GM21528 (cell line): ENCODE data around the gene FBXO31.

Experiments used
- ATAC-seq: cut with Tn5 transposase; IDR thresholded peaks from one replicate; pipeline ENCODE4 v1.9.1; 2021; ENCODE audit warnings: mild to moderate bottlenecking, moderate library complexity; ENCODE audit not compliant: unreplicated experiment, low FRiP score

Gene FBXO31

DNA sequence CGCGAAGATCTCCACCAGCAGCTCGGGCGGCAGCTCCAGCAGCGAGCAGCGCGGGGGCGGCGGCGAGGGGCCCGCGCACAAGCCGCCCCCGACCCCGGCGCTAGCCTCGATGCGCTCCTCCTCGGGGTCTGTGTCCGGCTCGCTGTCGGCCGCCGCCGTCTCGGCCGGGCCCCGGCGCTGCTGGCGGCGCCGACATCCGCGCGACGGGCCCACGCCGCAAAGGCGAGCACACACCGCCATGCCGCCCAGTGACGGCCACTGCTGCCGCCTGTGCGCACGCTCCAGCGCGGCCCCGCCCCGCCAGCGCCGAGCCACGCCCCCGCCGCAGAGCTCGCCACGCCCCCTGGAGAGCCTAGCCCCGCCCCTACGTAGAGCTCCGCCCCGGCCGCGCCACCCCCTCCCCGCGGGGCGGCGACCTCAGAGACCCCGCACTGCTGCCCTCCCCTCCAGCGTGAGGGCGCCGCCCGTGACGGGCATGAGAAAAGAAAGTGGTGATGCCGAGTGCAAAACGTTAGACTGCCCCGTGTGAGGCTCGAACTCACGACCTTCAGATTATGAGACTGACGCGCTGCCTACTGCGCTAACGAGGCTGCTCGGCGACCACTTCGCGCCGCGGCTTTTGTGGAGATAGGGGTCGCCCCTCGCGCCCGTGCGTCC is at the start of gene FBXO31:
Gene FBXO31 (minus strand): TSS at position 272 of the 657 bp plus-strand sequence. CDS start 32 bp downstream, at position 240.
- ATAC-seq: peak; percentile 50

DNA sequence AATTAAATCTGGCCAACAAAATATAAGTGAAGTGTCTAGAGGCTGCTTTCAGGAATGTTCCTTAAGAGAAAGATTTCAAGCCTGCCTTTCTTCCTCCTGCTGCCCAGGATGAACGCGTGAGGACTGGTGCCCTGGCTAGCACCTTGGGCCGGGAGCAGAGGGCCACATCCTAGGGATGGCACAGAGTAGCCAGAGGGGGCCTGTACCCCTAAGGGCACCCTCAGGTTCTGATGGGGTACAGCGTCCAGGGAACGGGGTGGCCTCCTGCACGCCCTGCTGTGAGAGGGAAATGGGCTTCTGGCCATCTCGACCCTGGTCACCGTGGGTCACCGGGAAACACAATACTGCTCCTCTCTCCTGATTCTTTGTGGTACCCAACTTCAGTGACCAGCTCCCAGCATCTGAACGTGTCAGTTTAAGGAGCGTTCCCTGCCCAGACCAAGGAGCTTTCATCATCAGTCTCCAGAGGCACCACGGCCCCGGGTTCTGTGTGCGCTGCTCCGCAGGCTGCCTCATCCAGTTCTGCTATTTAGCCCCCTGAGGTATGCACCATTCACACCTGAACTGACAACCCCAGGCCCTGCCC is 48.8 kb upstream of the FBXO31 start:
- no peak for ATAC-seq

- ATAC-seq: no peak
These were observed 48.4 kb upstream of the FBXO31 start for GRCh38 chr16:87431926-87432325.

- no peak for ATAC-seq
These were observed 43.0 kb upstream of the FBXO31 start for GRCh38 chr16:87426423-87427215.

GRCh38 chr16:87425941-87426340 is 42.4 kb upstream of the FBXO31 start:
- ATAC-seq: no peak

- no peak for ATAC-seq
These were observed 40.7 kb upstream of the FBXO31 start for GRCh38 chr16:87424266-87424665.

GRCh38 chr16:87423429-87423828 is 39.9 kb upstream of the FBXO31 start:
- ATAC-seq: no peak

DNA sequence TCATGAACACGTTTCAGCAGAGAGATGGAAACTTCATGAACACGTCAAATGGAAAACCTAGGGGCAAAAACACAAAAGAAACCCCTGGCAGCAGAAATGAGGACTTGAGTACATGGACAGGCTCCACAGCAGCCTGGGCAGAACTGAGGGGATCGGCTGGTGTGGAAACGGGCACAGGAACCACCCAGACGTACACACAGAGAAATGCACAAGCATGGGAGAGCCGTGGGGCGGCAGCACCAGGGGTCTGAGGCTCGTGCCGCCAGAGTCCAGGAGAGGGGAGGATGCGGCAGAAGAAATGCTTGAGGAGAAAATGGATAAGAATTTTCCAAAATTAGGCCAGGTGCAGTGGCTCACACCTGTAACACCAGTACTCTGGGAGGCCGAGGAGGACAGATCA is 38.5 kb upstream of the FBXO31 start:
- ATAC-seq: no peak

- no peak for ATAC-seq
These were observed 37.7 kb upstream of the FBXO31 start for GRCh38 chr16:87421003-87421912.

- no peak for ATAC-seq
These were observed 36.7 kb upstream of the FBXO31 start for GRCh38 chr16:87420026-87421002.

DNA sequence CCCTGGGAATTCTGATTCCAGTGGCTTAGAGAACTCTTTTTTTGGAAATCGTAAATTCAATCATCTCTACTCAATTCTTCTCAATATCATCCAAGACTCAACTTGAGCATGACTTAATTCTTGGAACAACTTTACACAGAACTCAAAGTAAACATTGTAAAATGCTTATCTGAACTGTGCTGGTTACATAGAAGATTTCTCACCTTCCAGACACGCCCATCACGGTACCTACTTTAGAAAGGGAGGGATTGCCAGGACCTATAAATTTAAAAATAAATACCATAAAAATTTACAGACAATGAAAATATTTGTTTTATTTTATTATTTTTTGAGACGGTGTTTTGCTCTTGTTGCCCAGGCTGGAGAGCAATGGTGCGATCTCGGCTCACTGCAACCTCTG is 35.1 kb upstream of the FBXO31 start:
- ATAC-seq: no peak

DNA sequence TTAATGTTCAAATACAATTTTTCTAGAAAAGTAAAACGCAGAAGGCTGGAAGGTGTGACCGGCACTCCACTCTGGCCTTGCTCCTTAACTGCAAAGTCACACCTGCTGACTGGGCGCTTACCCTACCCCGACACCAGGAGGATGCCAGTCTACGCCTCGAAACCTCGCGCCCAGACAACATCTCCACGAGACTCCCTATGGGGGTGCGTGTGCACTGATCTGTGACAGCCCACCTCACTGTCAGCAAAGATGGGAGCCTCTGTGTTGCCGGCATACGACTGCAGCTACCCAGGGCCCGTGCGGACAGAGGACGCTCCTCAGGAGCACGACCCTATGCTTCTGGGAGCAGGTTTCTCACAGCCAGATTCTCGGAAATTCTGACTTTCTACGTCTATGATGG is 34.6 kb upstream of the FBXO31 start:
- ATAC-seq: no peak

DNA sequence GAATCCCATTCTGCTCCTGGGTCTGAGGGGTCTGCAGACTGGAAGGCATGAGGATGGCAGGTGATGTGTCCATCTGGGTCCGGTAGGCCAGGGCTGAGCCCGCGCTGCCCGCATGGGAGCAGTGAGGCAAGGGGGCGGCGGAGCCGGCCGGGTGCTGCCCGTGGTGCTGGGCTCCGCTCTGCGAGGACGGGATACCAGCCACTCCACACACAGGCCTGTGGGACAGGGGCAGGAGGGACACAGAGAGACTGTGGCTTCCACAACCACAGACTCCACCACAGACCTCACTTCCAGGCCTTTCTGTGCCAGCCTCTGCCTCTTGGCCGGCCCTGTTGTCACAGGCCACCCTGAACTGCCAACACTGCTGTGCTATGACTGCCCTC is 33.9 kb upstream of the FBXO31 start:
- no peak for ATAC-seq

GRCh38 chr16:87416826-87417527 is 33.4 kb upstream of the FBXO31 start:
- no peak for ATAC-seq

DNA sequence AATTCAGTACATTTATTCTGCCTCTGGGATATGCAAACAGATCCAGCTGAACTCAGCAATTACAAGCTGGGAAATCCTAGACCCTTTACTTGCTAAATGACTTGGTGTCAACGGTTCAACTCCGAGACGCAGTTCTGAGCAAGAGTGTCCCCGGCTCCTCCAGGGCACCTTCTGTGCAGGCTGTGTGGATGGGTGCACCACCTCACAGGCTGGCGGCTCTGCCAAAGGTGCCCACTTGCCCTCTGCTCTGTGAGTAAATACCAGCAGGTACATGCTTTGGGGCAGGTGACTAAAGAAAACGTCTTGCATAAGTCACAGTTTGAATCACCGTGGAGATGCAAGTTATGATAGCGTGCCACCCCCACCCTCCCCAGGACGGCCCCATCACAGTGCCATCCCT is 31.9 kb upstream of the FBXO31 start:
- ATAC-seq: no peak

DNA sequence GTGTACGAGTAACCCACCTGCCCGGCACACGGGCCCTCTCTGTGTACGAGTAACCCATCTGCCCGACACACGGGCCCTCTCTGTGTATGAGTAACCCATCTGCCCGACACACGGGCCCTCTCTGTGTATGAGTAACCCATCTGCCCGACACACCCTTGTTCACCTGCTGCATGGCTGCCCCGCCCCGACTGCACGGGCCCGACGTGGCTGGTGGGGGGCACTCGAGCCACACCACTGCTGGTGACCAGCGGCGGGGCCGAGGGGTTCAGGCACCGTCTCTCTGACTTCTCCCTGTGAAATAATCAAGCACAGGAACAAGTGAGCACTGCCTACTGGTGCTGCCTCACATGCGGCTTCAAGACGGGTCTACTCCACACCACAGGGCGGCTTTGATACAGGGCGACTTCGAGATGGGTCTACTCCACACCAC is 30.7 kb upstream of the FBXO31 start:
- ATAC-seq: no peak

GRCh38 chr16:87412996-87413421 is 29.4 kb upstream of the FBXO31 start:
- no peak for ATAC-seq

GRCh38 chr16:87412371-87412995 is 28.9 kb upstream of the FBXO31 start:
- no peak for ATAC-seq
